Activated CD8-positive, alpha-beta memory T cell treated with anti-CD3 and anti-CD28 coated beads, Interleukin-2, amount 50 U/mL, for 4 hours (primary cell): ENCODE data around the gene CDC23.

Experiments
- DNase-seq: peaks from one replicate; pipeline ENCODE4 v3.0.0-alpha.2; 2020

CDC23 gene

GRCh38 chr5:138138949-138139780 is 74.0 kb downstream of the CDC23 start, which contains the start of gene NME5:
Gene NME5, minus strand, starts transcription at chr5:138139428. Its CDS starts 648 bp downstream, at chr5:138138780.
- DNase-seq = no peak
